ENCODE data around the gene GPX1. TPM values are rescaled to one million over a fixed set of nuclear protein-coding genes. Genes with fewer than 3 reads are reported as not detected.
A peak's percentile ranks its signal among the peaks of the same experiment; 100 is the strongest.
"Not testable (repeated sequence)": the region's sequence is repeated elsewhere in the genome, so short reads cannot be mapped to it uniquely, and the experiment has no call there.

The GPX1 gene
- total and polyA plus RNA-seq, 4 donors: 106 to 879 (median 515) TPM

GRCh38 chr3:49358884-49359225 is 702 bp upstream of the GPX1 start:
- no peak for ATAC-seq (ENCODE audit: insufficient read depth, low FRiP score)
- H3K27ac ChIP-seq (ENCODE audit: low read depth in 1 of 2, low read length in 1 of 2): peak overlapping the region; percentile 74 to 98
- 34% methylated on average over 3 of the region's 3 CpGs for WGBS, 2 donors
- DNase-seq: peak in 2 of 3 donors; percentile 25 to 27
- H3K4me3 ChIP-seq: no peak overlapping the region
- peaks cover 0 to 18% (median 6%) of the 10 kb centered on the region in 5 donors for H3K4me1 ChIP-seq (ENCODE audit: control insufficient read depth in 5 of 5, insufficient read depth in 5 of 5, low read length in 5 of 5)
- TF ChIP-seq CTCF (IDR thresholded peaks at IDR 0.05; ENCODE audit: control extremely low read depth, extremely low read depth): no peak
- no peaks in the 10 kb centered on the region for H3K27me3 ChIP-seq (ENCODE audit: control insufficient read depth in 3 of 3, insufficient read depth in 3 of 3, low read length in 2 of 3)
- H3K9me3 ChIP-seq (ENCODE audit: control insufficient read depth in 4 of 4, insufficient read depth in 3 of 4, low read length in 3 of 4): no peaks in the 10 kb centered on the region
- H3K36me3 ChIP-seq (ENCODE audit: control insufficient read depth in 4 of 4, insufficient read depth in 4 of 4, low read length in 4 of 4): peaks cover 25 to 30% (median 29%) of the 10 kb centered on the region in 4 donors
- H3K9ac ChIP-seq (ENCODE audit: insufficient read depth in 1 of 2, low read length in 2 of 2): no peak overlapping the region

GRCh38 chr3:49357443-49358216 is 523 bp downstream of the GPX1 start:
- Histone ChIP-seq H3K4me1 (ENCODE audit: control insufficient read depth in 5 of 5, insufficient read depth in 5 of 5, low read length in 5 of 5) (peaks cover 0 to 18% (median 6%) of the 10 kb centered on the region in 5 donors), H3K4me3 (peak overlapping the region; percentile 57), H3K9ac (ENCODE audit: insufficient read depth in 1 of 2, low read length in 2 of 2) (peak overlapping the region; percentile 63 to 91), H3K36me3 (ENCODE audit: control insufficient read depth in 4 of 4, insufficient read depth in 4 of 4, low read length in 4 of 4) (peaks cover 21 to 28% (median 23%) of the 10 kb centered on the region in 4 donors), H3K27ac (ENCODE audit: low read depth in 1 of 2, low read length in 1 of 2) (peak overlapping the region; percentile 74 to 98)
- H3K9me3 ChIP-seq (ENCODE audit: control insufficient read depth in 4 of 4, insufficient read depth in 3 of 4, low read length in 3 of 4); H3K27me3 ChIP-seq (ENCODE audit: control insufficient read depth in 3 of 3, insufficient read depth in 3 of 3, low read length in 2 of 3): not testable (repeated sequence)
- 3 to 6% methylated on average over 58 to 63 of the region's 63 CpGs for whole genome bisulfite sequencing, 2 donors
- ATAC-seq (ENCODE audit: insufficient read depth, low FRiP score) (peak; percentile 48), DNase-seq (peak; percentile 28 to 40 (median 35))

- H3K4me1 ChIP-seq (ENCODE audit: control insufficient read depth in 5 of 5, insufficient read depth in 5 of 5, low read length in 5 of 5): peaks cover 0 to 18% (median 6%) of the 10 kb centered on the region in 5 donors
- H3K9me3 ChIP-seq (ENCODE audit: control insufficient read depth in 4 of 4, insufficient read depth in 3 of 4, low read length in 3 of 4); ATAC-seq (ENCODE audit: insufficient read depth, low FRiP score); H3K27me3 ChIP-seq (ENCODE audit: control insufficient read depth in 3 of 3, insufficient read depth in 3 of 3, low read length in 2 of 3): not testable (repeated sequence)
- peak in 1 of 3 donors; percentile 10 for DNase-seq
- H3K4me3 ChIP-seq: peak overlapping the region; percentile 57
- H3K9ac ChIP-seq (ENCODE audit: insufficient read depth in 1 of 2, low read length in 2 of 2): peak overlapping the region in 1 of 2 donors; percentile 28
- H3K36me3 ChIP-seq (ENCODE audit: control insufficient read depth in 4 of 4, insufficient read depth in 4 of 4, low read length in 4 of 4): peaks cover 19 to 24% (median 22%) of the 10 kb centered on the region in 4 donors
- WGBS, 2 donors: 22 to 23% methylated on average over 7 to 10 of the region's 10 CpGs
- peak overlapping the region; percentile 74 to 98 for H3K27ac ChIP-seq (ENCODE audit: low read depth in 1 of 2, low read length in 1 of 2)
Observed at GRCh38 chr3:49357095-49357442, 1.1 kb downstream of the GPX1 start.

GRCh38 chr3:49352890-49353421 is 5.2 kb downstream of the GPX1 start:
- Histone ChIP-seq H3K9me3 (ENCODE audit: control insufficient read depth in 4 of 4, insufficient read depth in 3 of 4, low read length in 3 of 4) (no peaks in the 10 kb centered on the region), H3K9ac (ENCODE audit: insufficient read depth in 1 of 2, low read length in 2 of 2) (no peak overlapping the region), H3K4me1 (ENCODE audit: control insufficient read depth in 5 of 5, insufficient read depth in 5 of 5, low read length in 5 of 5) (peaks cover 0 to 9% (median 7%) of the 10 kb centered on the region in 5 donors), H3K4me3 (no peak overlapping the region), H3K27ac (ENCODE audit: low read depth in 1 of 2, low read length in 1 of 2) (peak overlapping the region in 1 of 2 donors; percentile 87), H3K27me3 (ENCODE audit: control insufficient read depth in 3 of 3, insufficient read depth in 3 of 3, low read length in 2 of 3) (no peaks in the 10 kb centered on the region), H3K36me3 (ENCODE audit: control insufficient read depth in 4 of 4, insufficient read depth in 4 of 4, low read length in 4 of 4) (peaks cover 5 to 12% (median 10%) of the 10 kb centered on the region in 4 donors)
- DNase-seq: no peak
- TF ChIP-seq CTCF (IDR thresholded peaks at IDR 0.05; ENCODE audit: control extremely low read depth, extremely low read depth): no peak
- ATAC-seq (ENCODE audit: insufficient read depth, low FRiP score): no peak
- 63 to 78% methylated on average over 5 of the region's 5 CpGs for WGBS, 2 donors
